C4-2B (cell line): ENCODE data around the gene UCKL1.
A peak's percentile ranks its signal among the peaks of the same experiment; 100 is the strongest.

Source experiments
- H3K27ac ChIP-seq: fragments of 450-650 bp; 2 replicates; pipeline ENCODE4 v1.5.1; 2017
- CTCF ChIP-seq: fragments of 450-650 bp; conservative IDR thresholded peaks from 2 replicates; pipeline ENCODE4 v1.5.1; 2017; ENCODE audit warnings: mild to moderate bottlenecking
- ZFX ChIP-seq: fragments of 450-650 bp; IDR thresholded peaks from 2 replicates; pipeline ENCODE4 v1.6.1; 2017

Gene UCKL1

DNA sequence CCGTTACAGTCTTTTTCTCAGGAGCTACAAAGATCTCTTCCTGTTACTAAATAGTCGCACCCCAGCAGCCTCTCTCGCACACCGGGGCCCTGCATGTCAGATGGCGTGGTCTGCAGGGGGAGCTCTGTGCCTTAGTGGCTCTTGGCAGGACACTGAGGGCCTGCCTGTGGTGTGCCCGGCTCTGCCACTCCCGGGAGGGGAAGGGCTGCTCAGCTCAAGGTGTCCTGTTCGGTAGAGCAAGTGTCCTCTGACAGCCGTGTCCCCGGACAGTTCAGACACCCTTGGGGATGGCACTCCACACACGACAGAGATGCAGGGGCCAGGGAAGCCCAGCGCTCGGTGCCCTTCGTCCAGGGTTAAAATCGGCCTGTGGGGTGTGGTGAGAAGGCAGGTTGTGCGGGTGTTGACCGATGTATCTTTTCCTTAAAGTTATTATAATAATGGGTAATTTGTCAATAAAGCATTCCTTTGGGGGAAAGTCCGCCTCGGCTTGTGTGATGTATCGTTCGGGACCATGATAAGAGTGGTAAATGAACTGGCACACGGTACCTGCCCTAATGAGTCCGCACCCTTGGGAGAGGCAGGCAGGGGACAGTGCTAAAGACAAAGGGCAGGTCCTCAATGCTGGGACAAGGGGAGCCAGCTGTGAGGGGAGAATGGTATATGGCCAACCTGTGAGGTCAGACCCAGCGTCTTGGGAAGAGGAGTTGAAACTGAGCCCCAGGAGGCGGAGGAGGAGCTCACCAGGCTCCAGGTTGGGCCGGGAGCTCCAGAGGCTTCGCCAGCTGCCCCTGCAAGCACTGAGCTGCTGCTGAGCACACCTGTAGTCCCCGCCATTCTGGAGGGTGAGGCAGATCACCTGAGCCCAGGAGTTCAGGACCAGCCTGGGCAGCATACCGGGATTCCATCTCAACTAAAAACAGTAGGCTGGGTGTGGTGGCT, 64.9 kb downstream of the UCKL1 start:
- no peak overlapping the region for H3K27ac ChIP-seq
- no peak for TF ChIP-seq ZFX
- no peak for TF ChIP-seq CTCF

GRCh38 chr20:63890616-63891015, 65.6 kb downstream of the UCKL1 start:
- H3K27ac ChIP-seq = no peak overlapping the region
- TF ChIP-seq CTCF (no peak), ZFX (no peak)

GRCh38 chr20:63890201-63890576, 66.0 kb downstream of the UCKL1 start:
- H3K27ac ChIP-seq = peak overlapping the region; percentile 69
- TF ChIP-seq ZFX (no peak), CTCF (no peak)
